NCI-H460 (cell line): Measurements from ENCODE around the gene MAN2A1. TPM values are rescaled to one million over a fixed set of nuclear protein-coding genes. Genes with fewer than 3 reads are reported as not detected.
"Not testable (repeated sequence)": the region's sequence is repeated elsewhere in the genome, so short reads cannot be mapped to it uniquely, and the experiment has no call there.

Source experiments
- DNase-seq: peaks from one replicate; pipeline ENCODE4 v3.0.0-alpha.2; 2016; ENCODE audit warnings: low read depth; ENCODE audit errors: extremely low read depth
- total RNA-seq: library from RNA; depleted of rRNA; stranded (reverse); fragments of >200 nt; shearing (Covaris generic); gene quantifications from 2 replicates; pipeline ENCODE4 v1.2.3, GENCODE V29; 2014

MAN2A1 gene
- total RNA-seq, 1 experiment from 2014 or later = 151 TPM

GRCh38 chr5:109855056-109855455 lies 165.3 kb downstream of the MAN2A1 start:
- DNase-seq = no peak

- DNase-seq = no peak
These were observed 167.8 kb downstream of the MAN2A1 start for GRCh38 chr5:109857405-109858031.

- DNase-seq = no peak
These were observed 169.8 kb downstream of the MAN2A1 start for GRCh38 chr5:109859537-109859936.

- DNase-seq = no peak
These were observed 172.6 kb downstream of the MAN2A1 start for GRCh38 chr5:109862301-109862700.

- DNase-seq = no peak
These were observed 174.0 kb downstream of the MAN2A1 start for GRCh38 chr5:109863752-109864151.

- no peak for DNase-seq
These were observed 175.9 kb downstream of the MAN2A1 start for GRCh38 chr5:109865637-109866036.

- DNase-seq = no peak
These were observed 176.3 kb downstream of the MAN2A1 start for GRCh38 chr5:109866051-109866450.

GRCh38 chr5:109868737-109869136 lies 179.0 kb downstream of the MAN2A1 start:
- no peak for DNase-seq

- DNase-seq = no peak
These were observed 184.0 kb downstream of the MAN2A1 start for GRCh38 chr5:109873687-109874086.

GRCh38 chr5:109874108-109874507 lies 184.4 kb downstream of the MAN2A1 start:
- DNase-seq = no peak

- DNase-seq = no peak
These were observed 186.5 kb downstream of the MAN2A1 start for GRCh38 chr5:109876030-109876725.

- DNase-seq = no peak
These were observed 187.4 kb downstream of the MAN2A1 start for GRCh38 chr5:109876941-109877669.

GRCh38 chr5:109877670-109878045 lies 187.9 kb downstream of the MAN2A1 start:
- no peak for DNase-seq

- no peak for DNase-seq
These were observed 189.2 kb downstream of the MAN2A1 start for GRCh38 chr5:109878887-109879286.

GRCh38 chr5:109880907-109881685 lies 191.4 kb downstream of the MAN2A1 start:
- no peak for DNase-seq

GRCh38 chr5:109882546-109882945 lies 192.8 kb downstream of the MAN2A1 start:
- DNase-seq = no peak

- no peak for DNase-seq
These were observed 194.9 kb downstream of the MAN2A1 start for GRCh38 chr5:109884676-109885075.

GRCh38 chr5:109885205-109885604 lies 195.5 kb downstream of the MAN2A1 start:
- DNase-seq = no peak

- DNase-seq = no peak
These were observed 199.3 kb downstream of the MAN2A1 start for GRCh38 chr5:109888989-109889388.

- not testable (repeated sequence) for DNase-seq
These were observed 203.5 kb downstream of the MAN2A1 start for GRCh38 chr5:109893271-109893670.
